ENCODE measurements around the gene NEMP1.

DNA sequence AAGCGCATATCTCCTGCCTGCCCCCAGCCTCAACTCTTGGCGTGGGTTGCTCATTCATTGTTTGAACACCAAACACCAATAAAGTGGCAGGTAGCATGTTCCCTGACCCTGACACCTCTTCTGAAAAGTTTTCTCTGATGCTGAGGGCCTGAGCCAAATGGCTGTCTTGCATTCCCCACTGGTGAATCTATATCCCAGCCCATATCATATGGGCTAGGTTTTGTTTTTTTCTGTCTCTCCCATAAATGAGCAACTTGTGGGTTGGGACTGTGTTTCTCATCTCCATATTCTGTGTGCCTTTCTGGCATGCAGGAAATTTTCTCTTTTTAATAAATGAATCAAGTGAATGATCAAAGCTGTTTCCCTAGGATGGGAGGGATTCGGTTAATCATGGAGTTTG lies 33.7 kb downstream of the NEMP1 start:
- TF ChIP-seq CTCF (IDR thresholded peaks at IDR 0.05; ENCODE audit: poor library complexity, severe bottlenecking) (no peak), MXI1 (conservative IDR thresholded peaks at IDR 0.05; ENCODE audit: poor library complexity, severe bottlenecking) (no peak), EZH2 (IDR thresholded peaks at IDR 0.05; ENCODE audit: borderline replicate concordance, insufficient read depth, low read length, poor library complexity, severe bottlenecking) (no peak), EP300 (conservative IDR thresholded peaks at IDR 0.05; ENCODE audit: poor library complexity, severe bottlenecking) (no peak), POLR2AphosphoS5 (IDR thresholded peaks at IDR 0.05) (no peak), SMC3 (conservative IDR thresholded peaks at IDR 0.05; ENCODE audit: poor library complexity) (no peak)
- TF ChIP-seq, protein P1, sequence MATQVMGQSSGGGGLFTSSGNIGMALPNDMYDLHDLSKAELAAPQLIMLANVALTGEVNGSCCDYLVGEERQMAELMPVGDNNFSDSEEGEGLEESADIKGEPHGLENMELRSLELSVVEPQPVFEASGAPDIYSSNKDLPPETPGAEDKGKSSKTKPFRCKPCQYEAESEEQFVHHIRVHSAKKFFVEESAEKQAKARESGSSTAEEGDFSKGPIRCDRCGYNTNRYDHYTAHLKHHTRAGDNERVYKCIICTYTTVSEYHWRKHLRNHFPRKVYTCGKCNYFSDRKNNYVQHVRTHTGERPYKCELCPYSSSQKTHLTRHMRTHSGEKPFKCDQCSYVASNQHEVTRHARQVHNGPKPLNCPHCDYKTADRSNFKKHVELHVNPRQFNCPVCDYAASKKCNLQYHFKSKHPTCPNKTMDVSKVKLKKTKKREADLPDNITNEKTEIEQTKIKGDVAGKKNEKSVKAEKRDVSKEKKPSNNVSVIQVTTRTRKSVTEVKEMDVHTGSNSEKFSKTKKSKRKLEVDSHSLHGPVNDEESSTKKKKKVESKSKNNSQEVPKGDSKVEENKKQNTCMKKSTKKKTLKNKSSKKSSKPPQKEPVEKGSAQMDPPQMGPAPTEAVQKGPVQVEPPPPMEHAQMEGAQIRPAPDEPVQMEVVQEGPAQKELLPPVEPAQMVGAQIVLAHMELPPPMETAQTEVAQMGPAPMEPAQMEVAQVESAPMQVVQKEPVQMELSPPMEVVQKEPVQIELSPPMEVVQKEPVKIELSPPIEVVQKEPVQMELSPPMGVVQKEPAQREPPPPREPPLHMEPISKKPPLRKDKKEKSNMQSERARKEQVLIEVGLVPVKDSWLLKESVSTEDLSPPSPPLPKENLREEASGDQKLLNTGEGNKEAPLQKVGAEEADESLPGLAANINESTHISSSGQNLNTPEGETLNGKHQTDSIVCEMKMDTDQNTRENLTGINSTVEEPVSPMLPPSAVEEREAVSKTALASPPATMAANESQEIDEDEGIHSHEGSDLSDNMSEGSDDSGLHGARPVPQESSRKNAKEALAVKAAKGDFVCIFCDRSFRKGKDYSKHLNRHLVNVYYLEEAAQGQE (IDR thresholded peaks at IDR 0.05; ENCODE audit: borderline replicate concordance): no peak
